Measurements from ENCODE around the gene MACROD2. TPM values are rescaled to one million over a fixed set of nuclear protein-coding genes. Genes with fewer than 3 reads are reported as not detected.

MACROD2 gene
- total RNA-seq, 1 experiment from 2014 or later: 1.6 TPM

DNA sequence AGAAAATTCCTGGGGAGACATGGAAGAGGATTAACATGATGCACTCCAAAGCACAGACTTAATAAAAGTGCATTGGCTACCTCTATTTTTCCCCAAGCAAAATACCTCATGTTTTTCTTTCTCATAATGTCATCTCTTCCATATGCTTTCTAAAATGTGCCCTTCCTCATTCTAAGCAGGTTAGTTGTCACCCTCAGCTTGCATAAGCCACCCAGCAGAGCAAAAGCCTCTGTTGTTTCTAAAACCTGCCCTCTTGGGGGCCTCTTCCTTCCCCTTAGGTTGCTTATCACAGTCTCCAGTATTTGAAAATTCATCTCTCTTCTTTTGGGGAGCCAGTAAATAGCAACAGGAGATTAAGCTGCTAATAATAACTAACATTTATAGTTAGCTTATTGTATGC is 525.7 kb downstream of the MACROD2 start:
- H4K5ac ChIP-seq (ENCODE audit: insufficient read length, low read depth, low read length): no peak overlapping the region
- H3K27ac Mint-ChIP-seq: no peak overlapping the region; a peak in 1 of 7 replicates
- H3K4me1 ChIP-seq (ENCODE audit: insufficient read depth, low read length): no peaks in the 10 kb centered on the region
- H3K79me2 ChIP-seq (ENCODE audit: insufficient read depth, low read length): no peaks in the 10 kb centered on the region
- no peak overlapping the region for H2BK12ac ChIP-seq (ENCODE audit: insufficient read length, low read depth, low read length)
- H3K36me3 Mint-ChIP-seq (ENCODE audit: insufficient read depth in 1 of 3, low read depth in 3 of 3): no peaks in the 10 kb centered on the region; a peak in 1 of 7 replicates
- peaks cover 4 to 11% of the 10 kb centered on the region in 2 experiments for H3K4me1 Mint-ChIP-seq
- no peak overlapping the region for H3K14ac ChIP-seq (ENCODE audit: insufficient read depth, low read length)
- no peak overlapping the region for H3K56ac ChIP-seq (ENCODE audit: insufficient read length, low read depth, low read length)
- H3K4me3 Mint-ChIP-seq: no peak overlapping the region
- H4K8ac ChIP-seq (replicated peaks; ENCODE audit: insufficient read length, low read depth, low read length): no peak overlapping the region
- H2AK5ac ChIP-seq (ENCODE audit: insufficient read length, low read length): no peak overlapping the region
- no peaks in the 10 kb centered on the region for H3K23me2 ChIP-seq (ENCODE audit: insufficient read length, low read depth, low read length, poor library complexity, severe bottlenecking)
- no peak overlapping the region for H3K18ac ChIP-seq (ENCODE audit: insufficient read length, low read depth, low read length)
- no peaks in the 10 kb centered on the region for H4K20me1 ChIP-seq (ENCODE audit: control insufficient read depth, insufficient read depth, insufficient read length)
- H2BK15ac ChIP-seq (ENCODE audit: low read depth, low read length): no peak overlapping the region
- H3K23ac ChIP-seq (ENCODE audit: insufficient read length, low read depth, low read length): no peak overlapping the region
- DNase-seq: no peak
- no peaks in the 10 kb centered on the region for H3K27me3 Mint-ChIP-seq (ENCODE audit: low read depth)
- no peak overlapping the region for H2AFZ ChIP-seq (ENCODE audit: low read length)
- no peak overlapping the region for H4K91ac ChIP-seq (ENCODE audit: insufficient read length, low read depth, low read length)
- no peak overlapping the region for H2BK20ac ChIP-seq (ENCODE audit: low read depth, low read length, poor library complexity, severe bottlenecking)
- no peak overlapping the region for H3T11ph ChIP-seq (ENCODE audit: low read length)
- H3K9me3 ChIP-seq (ENCODE audit: control insufficient read depth, low read depth, low read length): no peaks in the 10 kb centered on the region
- H3K27me3 ChIP-seq (ENCODE audit: insufficient read depth, low read length): no peaks in the 10 kb centered on the region
- H2BK120ac ChIP-seq (ENCODE audit: low read depth, low read length, poor library complexity, severe bottlenecking): no peak overlapping the region
- H3K4ac ChIP-seq (ENCODE audit: low read depth, low read length): no peak overlapping the region
- H2BK5ac ChIP-seq (ENCODE audit: insufficient read length, low read length): no peak overlapping the region
- TF ChIP-seq, protein P1, sequence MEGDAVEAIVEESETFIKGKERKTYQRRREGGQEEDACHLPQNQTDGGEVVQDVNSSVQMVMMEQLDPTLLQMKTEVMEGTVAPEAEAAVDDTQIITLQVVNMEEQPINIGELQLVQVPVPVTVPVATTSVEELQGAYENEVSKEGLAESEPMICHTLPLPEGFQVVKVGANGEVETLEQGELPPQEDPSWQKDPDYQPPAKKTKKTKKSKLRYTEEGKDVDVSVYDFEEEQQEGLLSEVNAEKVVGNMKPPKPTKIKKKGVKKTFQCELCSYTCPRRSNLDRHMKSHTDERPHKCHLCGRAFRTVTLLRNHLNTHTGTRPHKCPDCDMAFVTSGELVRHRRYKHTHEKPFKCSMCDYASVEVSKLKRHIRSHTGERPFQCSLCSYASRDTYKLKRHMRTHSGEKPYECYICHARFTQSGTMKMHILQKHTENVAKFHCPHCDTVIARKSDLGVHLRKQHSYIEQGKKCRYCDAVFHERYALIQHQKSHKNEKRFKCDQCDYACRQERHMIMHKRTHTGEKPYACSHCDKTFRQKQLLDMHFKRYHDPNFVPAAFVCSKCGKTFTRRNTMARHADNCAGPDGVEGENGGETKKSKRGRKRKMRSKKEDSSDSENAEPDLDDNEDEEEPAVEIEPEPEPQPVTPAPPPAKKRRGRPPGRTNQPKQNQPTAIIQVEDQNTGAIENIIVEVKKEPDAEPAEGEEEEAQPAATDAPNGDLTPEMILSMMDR (conservative IDR thresholded peaks at IDR 0.05): no peak
- no peak overlapping the region for H3K4me2 ChIP-seq (ENCODE audit: insufficient read depth, insufficient read length, low read length)
- H3K9me3 Mint-ChIP-seq: peaks cover 0 to 2% of the 10 kb centered on the region in 2 experiments; a peak in 1 of 5 replicates
- no peak overlapping the region for H3K9ac ChIP-seq (ENCODE audit: extremely low read depth, insufficient read length, low read length)
- H3K79me1 ChIP-seq (ENCODE audit: insufficient read depth, low read depth, low read length, poor library complexity, severe bottlenecking): no peaks in the 10 kb centered on the region
- H3K27ac ChIP-seq (ENCODE audit: insufficient read length, low read depth, low read length): no peak overlapping the region

Data from H9 (cell line).